OCI-LY3 (cell line): Measurements from ENCODE around the gene IFITM1.

ENCODE experiments used
- H2AFZ ChIP-seq: fragments of 200-600, 300-600 bp; shearing (Covaris generic); 2 replicates; pipeline ENCODE4 v1.6.0; 2014; ENCODE audit warnings: antibody characterized with exemption, low read depth, low read length
- H3K27ac ChIP-seq: fragments of 200-600, 300-600 bp; sonication (generic); 2 replicates; pipeline ENCODE4 v1.5.1; 2014; ENCODE audit warnings: mild to moderate bottlenecking, low read length, moderate library complexity, mixed read lengths
- H3K27me3 ChIP-seq: fragments of 200-600, 300-600 bp; sonication (generic); 2 replicates; pipeline ENCODE4 v1.6.1; 2014; ENCODE audit warnings: low read depth, low read length, mixed read lengths
- H3K36me3 ChIP-seq: fragments of 200-600, 300-600 bp; sonication (generic); replicated peaks from 2 replicates; pipeline ENCODE3; 2014; ENCODE audit warnings: low read depth, low read length, mixed read lengths
- H3K4me1 ChIP-seq: fragments of 300-600, 200-600 bp; sonication (generic); 2 replicates; pipeline ENCODE4 v1.6.1; 2014; ENCODE audit warnings: low read length, mixed read lengths
- H3K4me2 ChIP-seq: fragments of 200-600, 300-600 bp; sonication (generic); 2 replicates; pipeline ENCODE4 v1.6.1; 2014; ENCODE audit warnings: low read length, mixed read lengths
- H3K4me3 ChIP-seq: fragments of 300-600, 200-600 bp; sonication (generic); 2 replicates; pipeline ENCODE4 v1.5.1; 2014; ENCODE audit warnings: antibody characterized with exemption, mild to moderate bottlenecking, low read length, moderate library complexity
- H3K79me2 ChIP-seq: fragments of 300-600, 200-600 bp; shearing (Covaris generic); 2 replicates; pipeline ENCODE4 v1.6.1; 2014; ENCODE audit warnings: mild to moderate bottlenecking, low read length, mixed read lengths
- H3K9ac ChIP-seq: fragments of 300-600, 200-600 bp; shearing (Covaris generic); 2 replicates; pipeline ENCODE4 v1.6.0; 2014; ENCODE audit warnings: mild to moderate bottlenecking, low read length, moderate library complexity
- H3K9me3 ChIP-seq: fragments of 200-600, 300-600 bp; shearing (Covaris generic); 2 replicates; pipeline ENCODE4 v1.6.1; 2014; ENCODE audit warnings: low read length, mixed read lengths; ENCODE audit not compliant: insufficient read depth
- H4K20me1 ChIP-seq: fragments of 200-600, 300-600 bp; sonication (generic); 2 replicates; pipeline ENCODE4 v1.6.1; 2016; ENCODE audit warnings: low read length, mixed read lengths; ENCODE audit not compliant: insufficient read depth
- EZH2phosphoT487 ChIP-seq: fragments of 200-600 bp; shearing (Covaris generic); IDR thresholded peaks from 2 replicates; pipeline ENCODE4 v1.6.1; 2018; ENCODE audit warnings: antibody characterized with exemption, mixed run types, low read depth
- TF ChIP-seq, protein P1 (sequence below): fragments of 200-600, 300-600 bp; sonication (generic); IDR thresholded peaks from 2 replicates; pipeline ENCODE4 v1.5.1; 2014; ENCODE audit warnings: antibody characterized with exemption, low read length, low read depth

The IFITM1 gene

GRCh38 chr11:269146-269890 is 44.5 kb upstream of the IFITM1 start:
- no peaks in the 10 kb centered on the region for H3K36me3 ChIP-seq
- peaks cover 10% of the 10 kb centered on the region; the same call in 1 of the 2 replicates for H3K79me2 ChIP-seq
- H2AFZ ChIP-seq = no peak overlapping the region
- TF ChIP-seq EZH2phosphoT487 = no peak
- TF ChIP-seq, protein P1, sequence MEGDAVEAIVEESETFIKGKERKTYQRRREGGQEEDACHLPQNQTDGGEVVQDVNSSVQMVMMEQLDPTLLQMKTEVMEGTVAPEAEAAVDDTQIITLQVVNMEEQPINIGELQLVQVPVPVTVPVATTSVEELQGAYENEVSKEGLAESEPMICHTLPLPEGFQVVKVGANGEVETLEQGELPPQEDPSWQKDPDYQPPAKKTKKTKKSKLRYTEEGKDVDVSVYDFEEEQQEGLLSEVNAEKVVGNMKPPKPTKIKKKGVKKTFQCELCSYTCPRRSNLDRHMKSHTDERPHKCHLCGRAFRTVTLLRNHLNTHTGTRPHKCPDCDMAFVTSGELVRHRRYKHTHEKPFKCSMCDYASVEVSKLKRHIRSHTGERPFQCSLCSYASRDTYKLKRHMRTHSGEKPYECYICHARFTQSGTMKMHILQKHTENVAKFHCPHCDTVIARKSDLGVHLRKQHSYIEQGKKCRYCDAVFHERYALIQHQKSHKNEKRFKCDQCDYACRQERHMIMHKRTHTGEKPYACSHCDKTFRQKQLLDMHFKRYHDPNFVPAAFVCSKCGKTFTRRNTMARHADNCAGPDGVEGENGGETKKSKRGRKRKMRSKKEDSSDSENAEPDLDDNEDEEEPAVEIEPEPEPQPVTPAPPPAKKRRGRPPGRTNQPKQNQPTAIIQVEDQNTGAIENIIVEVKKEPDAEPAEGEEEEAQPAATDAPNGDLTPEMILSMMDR = no peak
- H3K27ac ChIP-seq = peak overlapping the region; percentile 97
- peak overlapping the region; percentile 96 for H3K4me3 ChIP-seq
- no peaks in the 10 kb centered on the region for H3K27me3 ChIP-seq
- H3K9ac ChIP-seq = peak overlapping the region; percentile 100
- no peaks in the 10 kb centered on the region for H3K9me3 ChIP-seq
- no peaks in the 10 kb centered on the region for H4K20me1 ChIP-seq
- H3K4me1 ChIP-seq = peaks cover 35% of the 10 kb centered on the region
- H3K4me2 ChIP-seq = peak overlapping the region; percentile 100

DNA sequence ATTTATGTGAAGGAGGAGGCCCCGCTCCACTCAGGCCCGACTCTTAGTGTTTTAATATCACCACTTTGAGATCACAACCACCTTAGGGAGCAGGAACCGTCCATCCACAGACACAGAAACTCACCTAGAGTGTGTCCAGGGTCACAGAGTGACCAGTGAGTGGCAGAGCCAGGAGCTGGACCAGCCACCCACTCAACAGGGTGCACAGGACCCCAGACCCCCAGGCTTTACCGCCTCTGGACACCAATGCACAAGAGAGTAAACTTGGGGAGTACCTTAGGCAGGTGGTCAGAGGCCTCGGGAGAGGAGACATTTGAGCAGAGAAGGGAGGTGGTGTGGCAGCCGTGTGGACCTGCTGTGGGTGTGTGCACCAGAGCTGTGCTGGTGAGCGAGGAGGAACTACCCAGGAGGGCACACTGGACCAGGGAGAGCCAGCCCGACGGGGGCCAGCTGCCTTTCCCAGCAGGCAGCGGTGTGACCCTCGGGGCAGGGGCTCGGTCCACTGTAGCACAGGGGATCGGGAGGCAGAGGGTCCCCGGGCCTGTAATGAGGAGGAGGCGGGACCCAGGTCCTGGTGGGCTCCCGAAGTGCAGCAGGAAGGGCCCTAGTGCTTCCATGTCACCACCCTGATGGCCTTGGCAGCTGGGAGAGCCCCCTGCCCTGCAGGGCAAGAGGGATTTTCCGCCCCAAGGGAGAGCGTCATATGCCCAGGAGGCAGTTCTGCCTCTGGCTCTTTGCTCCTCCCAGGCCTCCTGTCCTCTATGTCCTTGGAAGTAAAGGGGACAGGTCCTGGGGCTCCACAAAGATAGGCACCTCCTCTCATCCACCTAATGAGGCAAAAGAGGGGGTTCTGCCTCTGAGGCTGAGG is 43.2 kb upstream of the IFITM1 start:
- no peak overlapping the region for H3K9ac ChIP-seq
- no peak overlapping the region for H3K4me3 ChIP-seq
- TF ChIP-seq EZH2phosphoT487 = no peak
- H2AFZ ChIP-seq = no peak overlapping the region
- no peaks in the 10 kb centered on the region for H3K36me3 ChIP-seq
- H3K4me2 ChIP-seq = no peak overlapping the region
- peaks cover 10% of the 10 kb centered on the region; the same call in 1 of the 2 replicates for H3K79me2 ChIP-seq
- no peaks in the 10 kb centered on the region for H3K9me3 ChIP-seq
- H3K27ac ChIP-seq = peak overlapping the region; percentile 97; the same call in 1 of the 2 replicates
- peaks cover 45% of the 10 kb centered on the region for H3K4me1 ChIP-seq
- no peaks in the 10 kb centered on the region for H3K27me3 ChIP-seq
- H4K20me1 ChIP-seq = no peaks in the 10 kb centered on the region

GRCh38 chr11:271319-271715 is 42.5 kb upstream of the IFITM1 start:
- Histone ChIP-seq H3K4me3 (no peak overlapping the region), H3K79me2 (peaks cover 10% of the 10 kb centered on the region; the same call in 1 of the 2 replicates), H3K36me3 (peaks cover 3% of the 10 kb centered on the region), H3K27me3 (no peaks in the 10 kb centered on the region), H3K4me2 (no peak overlapping the region), H2AFZ (no peak overlapping the region), H3K9me3 (no peaks in the 10 kb centered on the region), H3K9ac (no peak overlapping the region), H3K4me1 (peaks cover 45% of the 10 kb centered on the region), H3K27ac (no peak overlapping the region), H4K20me1 (no peaks in the 10 kb centered on the region)
- TF ChIP-seq EZH2phosphoT487 = no peak
- TF ChIP-seq, protein P1 = no peak

GRCh38 chr11:272195-272930 is 41.5 kb upstream of the IFITM1 start:
- Histone ChIP-seq H3K79me2 (peaks cover 10% of the 10 kb centered on the region; the same call in 1 of the 2 replicates), H3K4me3 (no peak overlapping the region), H3K36me3 (peaks cover 3% of the 10 kb centered on the region), H3K9ac (no peak overlapping the region), H3K4me1 (peaks cover 43% of the 10 kb centered on the region), H3K27me3 (no peaks in the 10 kb centered on the region), H3K4me2 (no peak overlapping the region), H4K20me1 (no peaks in the 10 kb centered on the region), H2AFZ (no peak overlapping the region), H3K9me3 (no peaks in the 10 kb centered on the region), H3K27ac (no peak overlapping the region)
- TF ChIP-seq, protein P1 = no peak
- no peak for TF ChIP-seq EZH2phosphoT487
